Kidney epithelial cell (primary cell): ENCODE results near the gene ECI2. TPM values are rescaled to one million over a fixed set of nuclear protein-coding genes. Genes with fewer than 3 reads are reported as not detected.

Experiments used
- DNase-seq: peaks from one replicate; pipeline ENCODE4 v3.0.0-alpha.2; 2010; ENCODE audit warnings: low read depth
- H3K27me3 ChIP-seq: 2 replicates; pipeline ENCODE4 v1.6.0; 2011; ENCODE audit warnings: low read length; ENCODE audit not compliant: control insufficient read depth, insufficient read depth
- H3K36me3 ChIP-seq: 2 replicates; pipeline ENCODE4 v1.5.1; 2011; ENCODE audit warnings: low read length; ENCODE audit not compliant: control insufficient read depth, insufficient read depth
- H3K4me3 ChIP-seq: 2 replicates; pipeline ENCODE4 v1.5.1; 2011; ENCODE audit warnings: low read depth, mild to moderate bottlenecking, control low read depth, low read length
- total RNA-seq: library from RNA; depleted of rRNA; stranded (reverse); fragments of >200 nt; gene quantifications from 2 replicates; pipeline ENCODE4 v1.2.3, GENCODE V29; 2015
- TF ChIP-seq, protein P1 (sequence below): IDR thresholded peaks from 2 replicates; pipeline ENCODE4 v1.5.1; 2011; ENCODE audit warnings: mild to moderate bottlenecking, moderate library complexity, low read length, control low read depth, inconsistent platforms; ENCODE audit not compliant: insufficient read depth, poor library complexity, severe bottlenecking

The ECI2 gene
- 40.7 and 43.4 TPM in 2 replicates for total RNA-seq

GRCh38 chr6:4134841-4135664, at the start of gene ECI2:
Gene ECI2 (minus strand): TSS chr6:4135575. CDS start chr6:4135560, 15 bp downstream.
- Histone ChIP-seq H3K4me3 (peak within 1 kb of the TSS; percentile 53), H3K36me3 (no peaks in the 10 kb centered on the region), H3K27me3 (no peaks in the 10 kb centered on the region)
- TF ChIP-seq, protein P1, sequence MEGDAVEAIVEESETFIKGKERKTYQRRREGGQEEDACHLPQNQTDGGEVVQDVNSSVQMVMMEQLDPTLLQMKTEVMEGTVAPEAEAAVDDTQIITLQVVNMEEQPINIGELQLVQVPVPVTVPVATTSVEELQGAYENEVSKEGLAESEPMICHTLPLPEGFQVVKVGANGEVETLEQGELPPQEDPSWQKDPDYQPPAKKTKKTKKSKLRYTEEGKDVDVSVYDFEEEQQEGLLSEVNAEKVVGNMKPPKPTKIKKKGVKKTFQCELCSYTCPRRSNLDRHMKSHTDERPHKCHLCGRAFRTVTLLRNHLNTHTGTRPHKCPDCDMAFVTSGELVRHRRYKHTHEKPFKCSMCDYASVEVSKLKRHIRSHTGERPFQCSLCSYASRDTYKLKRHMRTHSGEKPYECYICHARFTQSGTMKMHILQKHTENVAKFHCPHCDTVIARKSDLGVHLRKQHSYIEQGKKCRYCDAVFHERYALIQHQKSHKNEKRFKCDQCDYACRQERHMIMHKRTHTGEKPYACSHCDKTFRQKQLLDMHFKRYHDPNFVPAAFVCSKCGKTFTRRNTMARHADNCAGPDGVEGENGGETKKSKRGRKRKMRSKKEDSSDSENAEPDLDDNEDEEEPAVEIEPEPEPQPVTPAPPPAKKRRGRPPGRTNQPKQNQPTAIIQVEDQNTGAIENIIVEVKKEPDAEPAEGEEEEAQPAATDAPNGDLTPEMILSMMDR, result no peak
- no peak for DNase-seq

- H3K27me3 ChIP-seq, result no peaks in the 10 kb centered on the region
- no peak for DNase-seq
- H3K4me3 ChIP-seq, result no peak overlapping the region
- no peaks in the 10 kb centered on the region for H3K36me3 ChIP-seq
- TF ChIP-seq, protein P1, result no peak
Measured at GRCh38 chr6:4180652-4181255, 45.4 kb upstream of the ECI2 start.

DNA sequence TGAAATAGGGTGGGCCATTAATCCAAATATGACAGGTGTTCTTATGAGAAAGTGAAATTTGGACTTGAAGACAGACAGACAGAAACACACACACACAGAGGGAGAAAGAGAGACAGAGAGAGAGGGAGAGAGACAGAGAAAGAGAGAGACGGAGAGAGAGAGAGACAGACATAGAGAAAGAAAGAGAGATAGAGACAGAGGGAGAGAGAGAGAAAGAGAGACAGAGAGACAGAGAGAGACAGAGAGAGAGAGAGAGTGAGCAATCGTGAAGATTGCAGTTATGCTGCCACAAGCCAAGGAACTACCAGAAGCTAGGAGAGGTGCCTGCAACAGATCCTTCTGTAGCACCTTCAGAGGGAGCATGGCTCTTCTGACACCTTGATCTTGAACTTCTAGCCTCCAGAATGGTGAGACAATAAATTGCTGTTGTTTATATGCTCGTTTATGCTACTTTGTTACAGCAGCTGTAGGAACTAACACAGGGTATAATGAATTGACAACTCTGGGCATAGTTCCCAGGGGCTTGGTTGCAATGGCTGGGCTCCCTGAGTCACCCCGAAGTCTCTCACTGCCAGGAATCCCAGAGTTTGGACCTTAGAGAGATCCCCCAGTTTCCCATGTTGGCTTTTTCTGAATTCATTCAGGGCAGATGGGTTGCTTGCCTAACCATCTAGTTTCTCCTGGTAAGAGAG, 44.7 kb upstream of the ECI2 start:
- no peak for DNase-seq
- TF ChIP-seq, protein P1, result no peak
- Histone ChIP-seq H3K27me3 (no peaks in the 10 kb centered on the region), H3K36me3 (no peaks in the 10 kb centered on the region), H3K4me3 (no peak overlapping the region)

- Histone ChIP-seq H3K27me3 (no peaks in the 10 kb centered on the region), H3K4me3 (no peak overlapping the region), H3K36me3 (no peaks in the 10 kb centered on the region)
- TF ChIP-seq, protein P1, result no peak
- DNase-seq, result no peak
Measured at GRCh38 chr6:4178737-4179333, 43.5 kb upstream of the ECI2 start.

DNA sequence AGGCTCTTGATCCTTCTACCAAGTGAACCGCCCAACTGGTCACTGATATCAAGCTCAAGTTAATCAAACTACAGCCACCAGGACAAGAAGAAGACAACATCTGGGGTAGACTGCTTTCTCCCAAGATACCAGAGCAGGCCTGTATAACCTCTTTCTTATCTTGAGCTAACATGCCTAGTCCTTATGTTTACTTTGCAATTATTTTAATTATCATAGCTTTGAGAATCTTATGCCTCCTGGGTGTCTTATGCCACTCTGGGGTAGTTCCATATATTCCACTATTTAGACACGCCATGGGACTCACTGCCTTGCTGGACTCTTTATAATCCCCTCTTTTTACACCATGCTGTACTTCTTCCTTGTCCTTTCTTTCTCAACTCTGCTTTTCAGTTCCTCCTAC, 41.5 kb upstream of the ECI2 start:
- H3K4me3 ChIP-seq, result no peak overlapping the region
- no peaks in the 10 kb centered on the region for H3K36me3 ChIP-seq
- TF ChIP-seq, protein P1, result no peak
- no peak for DNase-seq
- no peaks in the 10 kb centered on the region for H3K27me3 ChIP-seq
